ENCODE data around the gene KRTAP10-1.

DNA sequence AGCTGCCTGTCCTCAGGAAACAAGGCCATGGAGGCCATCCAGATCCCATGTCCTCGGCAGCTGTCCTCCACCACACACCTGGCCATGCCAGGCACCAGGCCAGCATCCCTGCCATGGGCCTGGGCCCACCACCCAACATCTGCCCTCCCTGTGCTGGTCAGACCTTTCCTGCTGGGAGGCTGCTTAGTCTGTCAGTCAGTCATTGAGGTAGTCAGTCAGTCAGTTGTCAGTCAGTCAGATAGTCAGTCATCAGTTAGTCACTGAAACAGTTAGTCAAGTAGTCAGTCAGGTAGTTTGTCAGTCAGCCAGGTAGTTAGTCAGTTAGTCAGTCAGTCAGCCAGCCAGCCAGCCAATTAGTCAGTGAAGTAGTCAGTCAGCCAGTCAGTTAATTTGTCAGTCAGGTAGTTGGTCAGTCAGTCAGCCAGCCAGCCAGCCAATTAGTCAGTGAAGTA lies 17.2 kb downstream of the KRTAP10-1 start:
- TF ChIP-seq EZH2phosphoT487 (IDR thresholded peaks at IDR 0.05; ENCODE audit: insufficient read depth, low read depth) (no peak), EZH2 (IDR thresholded peaks at IDR 0.05; ENCODE audit: insufficient read depth, poor library complexity, severe bottlenecking) (no peak)
